ENCODE results near the gene UNC45B.

GRCh38 chr17:35101036-35101435 lies 46.6 kb upstream of the UNC45B start:
- TF ChIP-seq RNF2 (IDR thresholded peaks at IDR 0.05; ENCODE audit: borderline replicate concordance, low read depth, low read length, missing control alignments, poor library complexity, severe bottlenecking) (no peak), POLR2A (IDR thresholded peaks at IDR 0.05; ENCODE audit: control extremely low read depth in 1 of 2, low read depth in 2 of 2, low read length in 2 of 2) (no peak), USF2 (IDR thresholded peaks at IDR 0.05; ENCODE audit: low read length) (no peak), GTF2F1 (IDR thresholded peaks at IDR 0.05; ENCODE audit: borderline replicate concordance, low read depth, low read length) (no peak), EP300 (IDR thresholded peaks at IDR 0.05; ENCODE audit: borderline replicate concordance in 1 of 2, low read depth in 2 of 2, low read length in 2 of 2) (no peak), ZNF274 (IDR thresholded peaks at IDR 0.05; ENCODE audit: borderline replicate concordance, extremely low read depth, low read length) (no peak), TAF1 (IDR thresholded peaks at IDR 0.05; ENCODE audit: low read depth, low read length) (no peak), HDAC2 (IDR thresholded peaks at IDR 0.05; ENCODE audit: borderline replicate concordance in 1 of 2, low read depth in 2 of 2, low read length in 2 of 2) (no peak), SIN3A (conservative IDR thresholded peaks at IDR 0.05 in 1 of 2, IDR thresholded peaks at IDR 0.05 in 1 of 2; ENCODE audit: low read depth in 1 of 2, low read length in 2 of 2) (no peak)
- TF ChIP-seq, protein P1, sequence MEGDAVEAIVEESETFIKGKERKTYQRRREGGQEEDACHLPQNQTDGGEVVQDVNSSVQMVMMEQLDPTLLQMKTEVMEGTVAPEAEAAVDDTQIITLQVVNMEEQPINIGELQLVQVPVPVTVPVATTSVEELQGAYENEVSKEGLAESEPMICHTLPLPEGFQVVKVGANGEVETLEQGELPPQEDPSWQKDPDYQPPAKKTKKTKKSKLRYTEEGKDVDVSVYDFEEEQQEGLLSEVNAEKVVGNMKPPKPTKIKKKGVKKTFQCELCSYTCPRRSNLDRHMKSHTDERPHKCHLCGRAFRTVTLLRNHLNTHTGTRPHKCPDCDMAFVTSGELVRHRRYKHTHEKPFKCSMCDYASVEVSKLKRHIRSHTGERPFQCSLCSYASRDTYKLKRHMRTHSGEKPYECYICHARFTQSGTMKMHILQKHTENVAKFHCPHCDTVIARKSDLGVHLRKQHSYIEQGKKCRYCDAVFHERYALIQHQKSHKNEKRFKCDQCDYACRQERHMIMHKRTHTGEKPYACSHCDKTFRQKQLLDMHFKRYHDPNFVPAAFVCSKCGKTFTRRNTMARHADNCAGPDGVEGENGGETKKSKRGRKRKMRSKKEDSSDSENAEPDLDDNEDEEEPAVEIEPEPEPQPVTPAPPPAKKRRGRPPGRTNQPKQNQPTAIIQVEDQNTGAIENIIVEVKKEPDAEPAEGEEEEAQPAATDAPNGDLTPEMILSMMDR (IDR thresholded peaks at IDR 0.05; ENCODE audit: control extremely low read depth in 1 of 3, insufficient read depth in 1 of 3, low read depth in 1 of 3, low read length in 3 of 3), result no peak
